Liver (tissue), 9 donors: ENCODE results near the gene MRPL50. TPM values are rescaled to one million over a fixed set of nuclear protein-coding genes. Genes with fewer than 3 reads are reported as not detected.

Source experiments
- DNase-seq: peaks from one replicate; pipeline ENCODE4 v3.0.0-alpha.2; 2017; ENCODE audit warnings: low spot score
- H3K27ac ChIP-seq, 2 donors: one replicate each; pipeline ENCODE4 v1.7.0; 2013; ENCODE audit warnings: inconsistent platforms in 2 of 2, low read length in 2 of 2, control low read depth in 1 of 2, low read depth in 1 of 2, mild to moderate bottlenecking in 1 of 2
- H3K27me3 ChIP-seq, 4 donors: one replicate each; pipeline versions ENCODE4 v1.6.1 to v1.7.0; 2013; ENCODE audit warnings: low read length in 3 of 4, inconsistent platforms in 1 of 4, mild to moderate bottlenecking in 1 of 4, moderate library complexity in 1 of 4; ENCODE audit not compliant: control insufficient read depth in 4 of 4, insufficient read depth in 4 of 4
- H3K36me3 ChIP-seq, 4 donors: one replicate each; pipeline versions ENCODE4 v1.6.1 to v1.7.0; 2013; ENCODE audit warnings: low read length in 3 of 4, mild to moderate bottlenecking in 3 of 4, low read depth in 1 of 4, moderate library complexity in 1 of 4; ENCODE audit not compliant: control insufficient read depth in 4 of 4, insufficient read depth in 3 of 4
- H3K4me1 ChIP-seq, 4 donors: one replicate each; pipeline versions ENCODE4 v1.6.1 to v1.7.0; 2013; ENCODE audit warnings: low read length in 3 of 4, mild to moderate bottlenecking in 3 of 4, moderate library complexity in 1 of 4; ENCODE audit not compliant: control insufficient read depth in 4 of 4, insufficient read depth in 4 of 4
- H3K4me3 ChIP-seq, 3 donors: one replicate each; pipeline versions ENCODE4 v1.6.1 to v1.7.0; 2013; ENCODE audit warnings: low read length in 3 of 3, control low read depth in 1 of 3, low read depth in 1 of 3, mild to moderate bottlenecking in 1 of 3
- H3K9ac ChIP-seq, 2 donors: one replicate each; pipeline ENCODE4 v1.7.0; 2013; ENCODE audit warnings: low read length in 2 of 2, mild to moderate bottlenecking in 2 of 2, moderate library complexity in 2 of 2, control low read depth in 1 of 2, low read depth in 1 of 2
- H3K9me3 ChIP-seq, 4 donors: one replicate each; pipeline versions ENCODE4 v1.6.1 to v1.7.0; 2013; ENCODE audit warnings: low read length in 3 of 4; ENCODE audit not compliant: control insufficient read depth in 4 of 4
- ATF3 ChIP-seq: IDR thresholded peaks from 2 replicates; pipeline ENCODE4 v1.6.1; 2016; ENCODE audit warnings: antibody characterized with exemption
- EGR1 ChIP-seq, 2 donors: IDR thresholded peaks; 2 replicates each; pipeline ENCODE4 v1.6.1; 2016 to 2018; ENCODE audit warnings: antibody characterized with exemption in 2 of 2, low read depth in 2 of 2
- FOXA1 ChIP-seq: IDR thresholded peaks from 2 replicates; pipeline ENCODE4 v1.6.1; 2016; ENCODE audit warnings: antibody characterized with exemption
- HNF4A ChIP-seq, 2 donors: conservative IDR thresholded peaks; 2 replicates each; pipeline ENCODE4 v1.6.1; 2016; ENCODE audit warnings: antibody characterized with exemption in 2 of 2, mild to moderate bottlenecking in 2 of 2
- HNF4G ChIP-seq: IDR thresholded peaks from 2 replicates; pipeline ENCODE4 v1.6.1; 2016; ENCODE audit warnings: antibody characterized with exemption
- JUND ChIP-seq, 2 donors: IDR thresholded peaks; 2 replicates each; pipeline ENCODE4 v1.6.1; 2016; ENCODE audit warnings: antibody characterized with exemption in 2 of 2
- MAX ChIP-seq: IDR thresholded peaks from 2 replicates; pipeline ENCODE4 v1.6.1; 2016; ENCODE audit warnings: antibody characterized with exemption
- NR2F2 ChIP-seq: IDR thresholded peaks from 2 replicates; pipeline ENCODE4 v1.6.1; 2016; ENCODE audit warnings: antibody characterized with exemption
- RAD21 ChIP-seq, 2 donors: IDR thresholded peaks; 2 replicates each; pipeline ENCODE4 v1.6.1; 2016; ENCODE audit warnings: antibody characterized with exemption in 2 of 2, mild to moderate bottlenecking in 2 of 2
- SP1 ChIP-seq: IDR thresholded peaks from 2 replicates; pipeline ENCODE4 v1.6.1; 2018; ENCODE audit warnings: antibody characterized with exemption, mild to moderate bottlenecking
- polyA plus RNA-seq, 2 donors: library from polyadenylated mRNA; stranded (reverse) in 1 of 2; unstranded in 1 of 2; fragments of 200-250 nt in 1 of 2; fragments of >200 nt in 1 of 2; fragmentation: Nextera tagmentation in 1 of 2; extraction: Ambion mirVana in 1 of 2; gene quantifications; one replicate each; pipeline versions ENCODE4 v1.2.1 to v1.2.3, GENCODE V29; 2013 to 2015
- total RNA-seq, 2 donors: library from RNA; depleted of rRNA; stranded (reverse); fragments of >200 nt; gene quantifications; one replicate each; pipeline ENCODE4 v1.2.3, GENCODE V29; 2014
- donor health status: healthy.
- donor health status: healthy.
- donor health status: healthy.
- donor health status: healthy.
- donor health status: healthy.

MRPL50 gene
- total and polyA plus RNA-seq, 4 donors = 5.7 to 12.3 (median 10.5) TPM

GRCh38 chr9:101417977-101418376 lies 19.6 kb upstream of the MRPL50 start:
- Histone ChIP-seq H3K4me1 (peaks cover 0 to 4% (median 1%) of the 10 kb centered on the region in 4 donors), H3K27ac (peak overlapping the region in 1 of 2 donors; percentile 44), H3K4me3 (no peak overlapping the region), H3K27me3 (no peaks in the 10 kb centered on the region), H3K9ac (no peak overlapping the region), H3K9me3 (peaks cover 3 to 10% (median 5%) of the 10 kb centered on the region in 4 donors), H3K36me3 (peaks cover 0 to 23% (median 14%) of the 10 kb centered on the region in 4 donors)
- DNase-seq = no peak
- TF ChIP-seq FOXA1 = no peak

GRCh38 chr9:101417389-101417788 lies 19.0 kb upstream of the MRPL50 start:
- Histone ChIP-seq H3K4me3 (no peak overlapping the region), H3K4me1 (peaks cover 0 to 4% (median under 1%) of the 10 kb centered on the region in 4 donors), H3K27me3 (no peaks in the 10 kb centered on the region), H3K9ac (no peak overlapping the region), H3K27ac (no peak overlapping the region), H3K9me3 (peaks cover 3 to 15% (median 9%) of the 10 kb centered on the region in 4 donors), H3K36me3 (peaks cover 0 to 18% (median 12%) of the 10 kb centered on the region in 4 donors)
- TF ChIP-seq RAD21 (IDR thresholded peaks at IDR 0.05) (peak in 1 of 2 donors; percentile 18), SP1 (no peak), EGR1 (IDR thresholded peaks at IDR 0.05; ENCODE audit: low read depth in 2 of 2) (peak in 1 of 2 donors; percentile 44), MAX (no peak), JUND (IDR thresholded peaks at IDR 0.05) (peak in 1 of 2 donors; percentile 63), NR2F2 (peak; percentile 11), HNF4G (no peak)
- no peak for DNase-seq

- Histone ChIP-seq H3K27me3 (no peaks in the 10 kb centered on the region), H3K9ac (no peak overlapping the region), H3K27ac (no peak overlapping the region), H3K36me3 (peaks cover 0 to 5% (median 0%) of the 10 kb centered on the region in 4 donors), H3K4me1 (no peaks in the 10 kb centered on the region), H3K9me3 (peaks cover 3 to 28% (median 14%) of the 10 kb centered on the region in 4 donors), H3K4me3 (no peak overlapping the region)
- TF ChIP-seq NR2F2 (peak; percentile 54), ATF3 (no peak), EGR1 (IDR thresholded peaks at IDR 0.05; ENCODE audit: low read depth in 2 of 2) (peak in 1 of 2 donors; percentile 28)
- DNase-seq = no peak
These were observed 17.2 kb upstream of the MRPL50 start for GRCh38 chr9:101415578-101415977.

GRCh38 chr9:101414839-101415238 lies 16.4 kb upstream of the MRPL50 start:
- Histone ChIP-seq H3K9me3 (peaks cover 8 to 35% (median 20%) of the 10 kb centered on the region in 4 donors), H3K27me3 (no peaks in the 10 kb centered on the region), H3K27ac (no peak overlapping the region), H3K36me3 (no peaks in the 10 kb centered on the region), H3K9ac (no peak overlapping the region), H3K4me3 (no peak overlapping the region), H3K4me1 (no peaks in the 10 kb centered on the region)
- TF ChIP-seq HNF4A (conservative IDR thresholded peaks at IDR 0.05) = no peak
- no peak for TF ChIP-seq EGR1 (IDR thresholded peaks at IDR 0.05; ENCODE audit: low read depth in 2 of 2)
- TF ChIP-seq NR2F2 = no peak
- no peak for TF ChIP-seq HNF4G
- TF ChIP-seq JUND (IDR thresholded peaks at IDR 0.05) = peak in 1 of 2 donors; percentile 15
- TF ChIP-seq SP1 = no peak
- DNase-seq = no peak
